Heart right ventricle (tissue), 16 donors: Measurements from ENCODE around the gene SMPD2. TPM values are rescaled to one million over a fixed set of nuclear protein-coding genes. Genes with fewer than 3 reads are reported as not detected.

ENCODE experiments used
- ATAC-seq, 8 donors: fragments of 200-7000 bp; cut with Tn5 transposase; one replicate each; pipeline ENCODE4 v1.9.1; 2020; ENCODE audit warnings: mild to moderate bottlenecking in 8 of 8, moderate library complexity in 8 of 8, moderate number of reproducible peaks in 1 of 8
- DNase-seq, 2 donors: peaks; one replicate each; pipeline ENCODE4 v3.0.0-alpha.2; 2020
- H3K27ac ChIP-seq, 10 donors: fragments of 200-600 bp; sonication (generic) in 2 of 10; one replicate each; pipeline versions ENCODE4 v1.5.0 to v1.8.0; 2020 to 2022; ENCODE audit warnings: mild to moderate bottlenecking in 3 of 10
- H3K27me3 ChIP-seq, 7 donors: fragments of 200-600 bp; one replicate each; pipeline ENCODE4 v1.8.0; 2021 to 2022; ENCODE audit warnings: mild to moderate bottlenecking in 2 of 7
- H3K36me3 ChIP-seq, 9 donors: fragments of 200-600 bp; sonication (generic) in 1 of 9; one replicate each; pipeline versions ENCODE4 v1.5.0 to v1.8.0; 2020 to 2022; ENCODE audit warnings: mild to moderate bottlenecking in 2 of 9
- H3K4me1 ChIP-seq, 9 donors: fragments of 200-600 bp; sonication (generic) in 1 of 9; one replicate each; pipeline versions ENCODE4 v1.5.0 to v1.8.0; 2020 to 2022; ENCODE audit warnings: mild to moderate bottlenecking in 4 of 9
- H3K4me3 ChIP-seq, 10 donors: fragments of 200-600 bp; sonication (generic) in 2 of 10; one replicate each; pipeline versions ENCODE4 v1.5.0 to v1.8.0; 2020 to 2022; ENCODE audit warnings: mild to moderate bottlenecking in 7 of 10, moderate library complexity in 2 of 10
- H3K9me3 ChIP-seq, 11 donors: fragments of 200-600 bp in 10 of 11; sonication (generic) in 2 of 11; one replicate each; pipeline versions ENCODE4 v1.5.0 to v1.8.0; 2013 to 2022; ENCODE audit warnings: mild to moderate bottlenecking in 2 of 11, control low read depth in 1 of 11, moderate library complexity in 1 of 11
- CTCF ChIP-seq, 9 donors: fragments of 200-600 bp; sonication (generic) in 2 of 9; IDR thresholded peaks; one replicate each; pipeline versions ENCODE4 v1.5.0 to v1.8.0; 2021 to 2022; ENCODE audit warnings: antibody characterized with exemption in 9 of 9, mild to moderate bottlenecking in 5 of 9, moderate library complexity in 1 of 9
- WGBS, 2 donors: extraction: QIAGEN DNeasy Blood & Tissue Kit; methylation state at CpG; one replicate each; pipeline ENCODE4 v1.1.7; 2013; ENCODE audit warnings: inconsistent platforms in 1 of 2; 5-methylcytosine and 5-hydroxymethylcytosine counted together
- intact Hi-C, 10 donors: fragments of 100-400 bp; cut with DNase I; formaldehyde crosslinking; loops; one replicate each; pipeline versions ENCODE4 v1.11.1 to v1.14.2; 2022
- polyA plus RNA-seq, 2 donors: library from polyadenylated mRNA; stranded (reverse); fragments of 200-250 nt; gene quantifications; one replicate each; pipeline ENCODE4 v1.2.3, GENCODE V29; 2013
- total RNA-seq, 10 donors: library from RNA; stranded (reverse); fragmentation: NEBNext Ultra II Directional in 3 of 10; extraction: Animal tissue kit (Norgen Biotek cat#: 25700) in 3 of 10; gene quantifications; one replicate each; pipeline versions ENCODE4 v1.2.1 to v1.2.4, GENCODE V29; 2021 to 2023
- donor health status: Arrhythmogenic right ventricular cardiomyopathy.
- donor health status: ischemic (EF 13 %, LVEDD 7.1; RV severe dilation, severe dysfunction).
- donor health status: healthy with polysubstance abuse.
- donor health status: DM: no; HTN: yes; CAD: no.
- donor health status: DM: no; HTN: no; CAD: no.
- donor health status: ischemic (EF 25% LVEDD 6.9; RV normal size, moderate dysfunction).
- donor health status: ischemic (EF 25% LVEDD 5.7; RV mildly dilated, moderate dysfunction).
- donor health status: healthy.
- donor health status: DM: yes; HTN: yes; CAD: no.
- donor health status: Ischemic cardiomyopathy.
- donor health status: ischemic (EF 35%, LVEDD 5.7; RV mildly dilated, moderate dysfunction).
- donor health status: nonischemic (EF 11% LVEDD 7.7; RV severe dilation, severe dysfunction).
- donor health status: DM: yes; HTN: yes; CAD: no.
- donor health status: PGD.
- donor health status: ischemic (EF 29% LVEDD 5.4; RV normal size, mild dysfunction).
- donor health status: nonischemic (EF 23%, LVEDD 6.1; RV moderate dilation, normal function).

Gene SMPD2
- total and polyA plus RNA-seq, 12 donors = 2.1 to 8.9 (median 3.9) TPM

- no peak overlapping the region for H3K4me3 ChIP-seq
- intact Hi-C loops = no loop called here
- 83 to 91% methylated on average over 4 of the region's 4 CpGs for WGBS, 2 donors
- ATAC-seq (no peak), DNase-seq (no peak)
- H3K27ac ChIP-seq = no peak overlapping the region
- H3K36me3 ChIP-seq = peaks cover 0 to 91% (median 31%) of the 10 kb centered on the region in 9 donors
- H3K9me3 ChIP-seq = no peaks in the 10 kb centered on the region
- peaks cover 0 to 38% (median 25%) of the 10 kb centered on the region in 9 donors for H3K4me1 ChIP-seq
- no peak for TF ChIP-seq CTCF (IDR thresholded peaks at IDR 0.05)
- H3K27me3 ChIP-seq = no peaks in the 10 kb centered on the region
Observed at GRCh38 chr6:109474995-109475394, 34.5 kb downstream of the SMPD2 start.

GRCh38 chr6:109475625-109476024, 35.1 kb downstream of the SMPD2 start:
- Histone ChIP-seq H3K27ac (no peak overlapping the region), H3K27me3 (no peaks in the 10 kb centered on the region), H3K4me1 (peaks cover 0 to 44% (median 31%) of the 10 kb centered on the region in 9 donors), H3K36me3 (peaks cover 0 to 91% (median 34%) of the 10 kb centered on the region in 9 donors), H3K9me3 (no peaks in the 10 kb centered on the region), H3K4me3 (no peak overlapping the region)
- WGBS, 2 donors = 66 to 82% methylated on average over 2 of the region's 2 CpGs
- no peak for TF ChIP-seq CTCF (IDR thresholded peaks at IDR 0.05)
- intact Hi-C loops = no loop called here
- ATAC-seq (peak in 1 of 8 donors; percentile 41), DNase-seq (no peak)

GRCh38 chr6:109477184-109477583, 36.7 kb downstream of the SMPD2 start:
- ATAC-seq = no peak
- Histone ChIP-seq H3K4me1 (peaks cover 4 to 60% (median 47%) of the 10 kb centered on the region in 9 donors), H3K27me3 (no peaks in the 10 kb centered on the region), H3K4me3 (no peak overlapping the region), H3K36me3 (peaks cover 0 to 89% (median 31%) of the 10 kb centered on the region in 9 donors), H3K27ac (no peak overlapping the region), H3K9me3 (no peaks in the 10 kb centered on the region)
- 96 to 100% methylated on average over 2 of the region's 2 CpGs for WGBS, 2 donors
- intact Hi-C loops = no loop called here
- DNase-seq = no peak
- TF ChIP-seq CTCF (IDR thresholded peaks at IDR 0.05) = no peak

GRCh38 chr6:109477725-109478124, 37.2 kb downstream of the SMPD2 start:
- H3K27ac ChIP-seq = no peak overlapping the region
- no peaks in the 10 kb centered on the region for H3K9me3 ChIP-seq
- H3K27me3 ChIP-seq = no peaks in the 10 kb centered on the region
- DNase-seq = no peak
- ATAC-seq = no peak
- TF ChIP-seq CTCF (IDR thresholded peaks at IDR 0.05) = no peak
- H3K4me1 ChIP-seq = peaks cover 4 to 62% (median 50%) of the 10 kb centered on the region in 9 donors
- intact Hi-C loops = no loop called here
- H3K4me3 ChIP-seq = no peak overlapping the region
- H3K36me3 ChIP-seq = peaks cover 0 to 84% (median 31%) of the 10 kb centered on the region in 9 donors
- WGBS, 2 donors = 68 to 76% methylated on average over 2 of the region's 2 CpGs
